Glutamatergic neuron (in vitro differentiated cells): Measurements from ENCODE around the gene C17orf75. TPM values are rescaled to one million over a fixed set of nuclear protein-coding genes. Genes with fewer than 3 reads are reported as not detected.

Experiments used
- DNase-seq: peaks from one replicate; pipeline ENCODE4 v3.0.0; 2022
- H3K27ac Mint-ChIP-seq: one replicate; pipeline ENCODE4 v1.8.0; 2020; ENCODE audit warnings: mild to moderate bottlenecking, mixed read lengths, inconsistent platforms; ENCODE audit not compliant: unreplicated experiment
- H3K27me3 Mint-ChIP-seq: one replicate; pipeline ENCODE4 v1.8.0; 2020; ENCODE audit warnings: mild to moderate bottlenecking, moderate library complexity, mixed read lengths, inconsistent platforms; ENCODE audit not compliant: unreplicated experiment
- H3K36me3 Mint-ChIP-seq: one replicate; pipeline ENCODE4 v1.8.0; 2020; ENCODE audit warnings: mild to moderate bottlenecking, mixed read lengths, inconsistent platforms; ENCODE audit not compliant: unreplicated experiment
- H3K4me1 Mint-ChIP-seq: one replicate; pipeline ENCODE4 v1.8.0; 2020; ENCODE audit warnings: mild to moderate bottlenecking, low read depth, mixed read lengths, inconsistent platforms; ENCODE audit not compliant: unreplicated experiment
- H3K4me3 Mint-ChIP-seq: one replicate; pipeline ENCODE4 v1.8.0; 2020; ENCODE audit warnings: mild to moderate bottlenecking, mixed read lengths, inconsistent platforms; ENCODE audit not compliant: unreplicated experiment
- H3K9me3 Mint-ChIP-seq: one replicate; pipeline ENCODE4 v1.8.0; 2020; ENCODE audit warnings: mild to moderate bottlenecking, moderate library complexity, mixed read lengths, inconsistent platforms; ENCODE audit not compliant: unreplicated experiment
- total RNA-seq: library from RNA; stranded (reverse); fragmentation: NEBNext Ultra II Directional; extraction: Animal tissue kit (Norgen Biotek cat#: 25700); gene quantifications from one replicate; pipeline ENCODE4 v1.2.1, GENCODE V29; 2021; ENCODE audit not compliant: unreplicated experiment
- TF ChIP-seq, protein P1 (sequence below): fragments of 200-600 bp; sonication (generic); IDR thresholded peaks from one replicate; pipeline ENCODE4 v1.5.0; 2021; ENCODE audit not compliant: partially characterized antibody, unreplicated experiment

C17orf75 gene
- total RNA-seq, 1 donor from 2014 or later = 48.9 TPM

DNA sequence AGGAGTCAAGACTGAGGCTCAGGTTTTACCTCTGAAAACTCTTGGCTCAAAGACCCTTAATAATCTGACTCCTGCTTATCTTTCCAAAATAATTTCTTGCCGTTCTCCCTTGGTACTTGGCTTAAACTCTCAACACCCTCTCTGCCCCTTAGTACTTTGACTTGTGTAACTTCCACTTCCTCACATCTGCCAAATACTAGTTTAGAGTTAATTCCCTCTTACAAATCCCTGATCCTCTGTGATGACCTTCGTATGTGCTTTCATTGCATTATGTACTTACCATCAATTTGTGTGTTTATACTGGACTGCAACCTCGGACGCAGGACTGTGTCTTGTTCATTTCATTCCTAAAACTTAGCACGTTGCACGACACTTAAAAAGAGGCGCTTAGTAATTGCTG, 43.1 kb upstream of the C17orf75 start:
- DNase-seq = no peak
- no peaks in the 10 kb centered on the region for H3K4me1 Mint-ChIP-seq
- no peak overlapping the region for H3K27ac Mint-ChIP-seq
- TF ChIP-seq, protein P1, sequence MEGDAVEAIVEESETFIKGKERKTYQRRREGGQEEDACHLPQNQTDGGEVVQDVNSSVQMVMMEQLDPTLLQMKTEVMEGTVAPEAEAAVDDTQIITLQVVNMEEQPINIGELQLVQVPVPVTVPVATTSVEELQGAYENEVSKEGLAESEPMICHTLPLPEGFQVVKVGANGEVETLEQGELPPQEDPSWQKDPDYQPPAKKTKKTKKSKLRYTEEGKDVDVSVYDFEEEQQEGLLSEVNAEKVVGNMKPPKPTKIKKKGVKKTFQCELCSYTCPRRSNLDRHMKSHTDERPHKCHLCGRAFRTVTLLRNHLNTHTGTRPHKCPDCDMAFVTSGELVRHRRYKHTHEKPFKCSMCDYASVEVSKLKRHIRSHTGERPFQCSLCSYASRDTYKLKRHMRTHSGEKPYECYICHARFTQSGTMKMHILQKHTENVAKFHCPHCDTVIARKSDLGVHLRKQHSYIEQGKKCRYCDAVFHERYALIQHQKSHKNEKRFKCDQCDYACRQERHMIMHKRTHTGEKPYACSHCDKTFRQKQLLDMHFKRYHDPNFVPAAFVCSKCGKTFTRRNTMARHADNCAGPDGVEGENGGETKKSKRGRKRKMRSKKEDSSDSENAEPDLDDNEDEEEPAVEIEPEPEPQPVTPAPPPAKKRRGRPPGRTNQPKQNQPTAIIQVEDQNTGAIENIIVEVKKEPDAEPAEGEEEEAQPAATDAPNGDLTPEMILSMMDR = no peak
- H3K4me3 Mint-ChIP-seq = no peak overlapping the region
- H3K9me3 Mint-ChIP-seq = no peaks in the 10 kb centered on the region
- no peaks in the 10 kb centered on the region for H3K36me3 Mint-ChIP-seq
- no peaks in the 10 kb centered on the region for H3K27me3 Mint-ChIP-seq

DNA sequence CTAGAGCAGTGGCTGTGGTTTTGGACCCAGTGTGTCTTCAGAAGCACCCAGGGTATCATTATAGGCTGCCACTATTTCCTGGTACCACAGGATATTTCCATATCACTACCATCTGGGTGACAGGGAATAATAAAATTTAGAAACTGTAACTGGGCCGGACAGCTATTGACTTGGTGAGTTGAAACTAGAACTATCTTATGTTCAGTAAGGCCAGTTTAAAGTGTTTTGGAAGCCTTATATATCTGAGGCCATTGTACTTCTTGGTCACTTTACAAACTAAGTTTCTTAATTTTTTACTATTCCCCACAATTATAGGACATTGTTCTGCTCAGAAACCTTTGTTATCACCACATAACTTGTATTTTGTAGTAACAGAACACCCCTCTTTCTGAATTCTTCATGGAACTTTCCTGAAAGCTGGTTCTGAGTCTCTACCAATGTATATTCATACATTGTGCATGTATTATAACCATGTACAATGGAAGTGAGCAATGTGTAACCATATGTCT, 42.0 kb upstream of the C17orf75 start:
- Mint-ChIP-seq H3K9me3 (no peaks in the 10 kb centered on the region), H3K27ac (no peak overlapping the region), H3K36me3 (no peaks in the 10 kb centered on the region), H3K4me1 (no peaks in the 10 kb centered on the region), H3K4me3 (no peak overlapping the region), H3K27me3 (no peaks in the 10 kb centered on the region)
- no peak for DNase-seq
- TF ChIP-seq, protein P1 = no peak

DNA sequence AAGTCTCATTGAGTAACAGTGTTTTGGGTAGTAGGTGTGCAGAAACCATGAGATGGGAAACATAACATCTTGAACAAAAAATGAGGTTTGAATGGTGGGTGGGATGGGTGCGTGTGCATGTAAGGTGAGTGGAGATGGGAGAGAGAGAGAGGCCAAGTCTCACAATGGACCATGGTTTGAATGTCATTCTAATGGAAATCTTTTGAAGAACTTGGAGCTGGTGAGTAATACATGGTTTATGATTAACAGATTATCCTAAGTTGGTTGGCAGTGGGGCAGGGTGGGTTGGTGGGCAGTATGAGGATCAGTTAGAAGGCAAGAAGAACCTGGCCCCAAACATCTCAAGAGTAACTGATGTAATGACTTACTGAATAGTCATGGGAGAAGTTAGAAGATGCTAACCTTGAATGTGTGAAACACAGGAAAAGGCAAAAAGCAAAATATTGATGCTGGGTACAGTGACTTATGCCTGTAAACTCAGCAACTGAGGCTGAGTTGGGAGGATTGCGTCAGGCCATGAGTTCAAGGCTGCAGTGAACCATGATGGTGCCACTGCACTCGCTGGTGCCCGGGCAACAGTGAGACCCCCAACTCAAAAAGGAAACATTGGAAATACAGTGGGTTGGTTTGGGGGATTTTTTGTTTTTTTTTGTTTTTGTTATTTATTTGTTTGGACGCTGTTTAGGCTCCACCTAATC, 40.7 kb upstream of the C17orf75 start:
- Mint-ChIP-seq H3K27me3 (no peaks in the 10 kb centered on the region), H3K9me3 (no peaks in the 10 kb centered on the region), H3K36me3 (no peaks in the 10 kb centered on the region), H3K4me1 (no peaks in the 10 kb centered on the region), H3K27ac (no peak overlapping the region), H3K4me3 (no peak overlapping the region)
- TF ChIP-seq, protein P1 = no peak
- no peak for DNase-seq

DNA sequence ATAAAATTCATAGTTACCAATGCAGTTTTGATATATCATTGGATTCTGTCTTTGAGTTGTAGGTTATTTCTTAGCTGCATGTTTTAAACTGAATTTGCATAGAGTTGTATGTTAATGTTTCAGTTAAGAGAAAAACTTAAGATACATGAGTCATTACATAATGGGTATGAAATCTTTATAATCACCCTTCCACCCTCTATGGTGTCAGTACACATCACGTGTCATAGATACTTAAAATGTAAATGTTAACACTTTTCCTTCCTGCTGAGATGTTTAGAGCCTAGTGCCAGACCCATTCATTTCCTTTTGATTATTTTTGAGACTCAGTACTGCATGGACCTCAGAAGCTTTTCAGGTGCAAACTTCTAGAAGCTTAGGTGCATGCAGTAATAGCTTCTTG, 28.5 kb upstream of the C17orf75 start:
- Mint-ChIP-seq H3K4me3 (no peak overlapping the region), H3K4me1 (peaks cover 3% of the 10 kb centered on the region), H3K36me3 (peaks cover 10% of the 10 kb centered on the region), H3K27ac (no peak overlapping the region), H3K9me3 (no peaks in the 10 kb centered on the region), H3K27me3 (no peaks in the 10 kb centered on the region)
- DNase-seq = no peak
- TF ChIP-seq, protein P1 = no peak

DNA sequence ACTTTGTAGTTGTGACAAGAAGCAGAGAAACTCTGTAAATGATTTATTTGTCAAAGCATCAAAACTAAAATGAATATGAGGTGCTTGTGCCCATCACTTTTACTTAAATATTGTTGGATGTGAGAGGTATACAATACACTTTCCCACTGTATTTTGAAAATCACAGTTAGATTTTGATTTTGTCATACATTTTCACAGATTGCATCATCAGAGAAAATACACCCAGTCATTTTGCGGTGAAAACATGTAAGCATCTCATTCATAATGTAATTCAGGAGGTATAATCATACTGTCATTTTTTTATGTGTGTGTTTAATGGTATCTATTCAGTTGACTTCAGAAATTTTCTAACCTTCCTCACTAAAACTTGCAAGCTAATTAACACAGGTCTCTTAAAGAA, 19.3 kb upstream of the C17orf75 start:
- H3K4me3 Mint-ChIP-seq = no peak overlapping the region
- H3K27me3 Mint-ChIP-seq = no peaks in the 10 kb centered on the region
- no peaks in the 10 kb centered on the region for H3K4me1 Mint-ChIP-seq
- no peaks in the 10 kb centered on the region for H3K36me3 Mint-ChIP-seq
- H3K27ac Mint-ChIP-seq = no peak overlapping the region
- no peak for DNase-seq
- H3K9me3 Mint-ChIP-seq = peaks cover 3% of the 10 kb centered on the region
- TF ChIP-seq, protein P1 = no peak
